HG02943 (cell line): ENCODE data around the gene C15orf40.

Experiments
- ATAC-seq: cut with Tn5 transposase; IDR thresholded peaks from one replicate; pipeline ENCODE4 v1.9.1; 2021; ENCODE audit warnings: mild to moderate bottlenecking, low read depth, moderate library complexity; ENCODE audit not compliant: unreplicated experiment

Gene C15orf40

DNA sequence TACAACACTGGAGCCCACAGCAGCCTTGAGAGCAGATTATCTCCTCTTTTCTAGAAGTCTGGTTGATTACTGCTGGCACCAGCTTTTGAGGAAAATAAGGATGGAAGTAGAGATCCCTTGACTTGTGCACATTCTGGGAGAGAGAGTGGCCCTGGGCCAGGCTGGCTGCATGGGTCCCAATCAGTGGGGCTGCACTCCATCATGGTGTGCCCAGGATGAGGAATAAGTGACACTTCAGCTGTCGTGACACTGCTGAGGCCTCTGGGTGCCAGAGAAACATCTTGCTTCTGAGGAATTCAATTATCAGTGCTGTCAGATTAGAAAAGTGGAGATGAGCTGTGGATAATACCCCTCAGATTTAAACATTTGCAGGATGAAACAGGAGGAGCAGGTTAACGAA lies 16.4 kb downstream of the C15orf40 start:
- no peak for ATAC-seq

DNA sequence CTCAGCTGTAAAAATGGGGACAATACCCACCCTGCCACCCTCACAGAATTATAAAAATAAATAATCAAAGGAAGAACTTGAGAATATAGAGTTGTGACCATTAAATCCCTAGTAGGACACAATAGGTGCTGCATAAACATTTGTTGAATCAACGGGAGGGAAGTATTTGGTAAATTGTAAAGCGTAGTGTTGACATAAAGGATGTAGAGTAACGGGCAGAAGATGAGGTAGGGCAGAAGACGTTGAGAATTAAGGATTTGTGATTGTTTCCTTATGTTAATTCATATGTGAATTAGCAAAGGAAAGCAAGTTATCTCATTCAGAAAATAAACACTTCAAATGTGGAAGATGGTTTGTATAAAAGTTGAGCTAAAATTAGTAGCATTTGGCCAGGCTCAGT lies 18.3 kb downstream of the C15orf40 start:
- no peak for ATAC-seq

DNA sequence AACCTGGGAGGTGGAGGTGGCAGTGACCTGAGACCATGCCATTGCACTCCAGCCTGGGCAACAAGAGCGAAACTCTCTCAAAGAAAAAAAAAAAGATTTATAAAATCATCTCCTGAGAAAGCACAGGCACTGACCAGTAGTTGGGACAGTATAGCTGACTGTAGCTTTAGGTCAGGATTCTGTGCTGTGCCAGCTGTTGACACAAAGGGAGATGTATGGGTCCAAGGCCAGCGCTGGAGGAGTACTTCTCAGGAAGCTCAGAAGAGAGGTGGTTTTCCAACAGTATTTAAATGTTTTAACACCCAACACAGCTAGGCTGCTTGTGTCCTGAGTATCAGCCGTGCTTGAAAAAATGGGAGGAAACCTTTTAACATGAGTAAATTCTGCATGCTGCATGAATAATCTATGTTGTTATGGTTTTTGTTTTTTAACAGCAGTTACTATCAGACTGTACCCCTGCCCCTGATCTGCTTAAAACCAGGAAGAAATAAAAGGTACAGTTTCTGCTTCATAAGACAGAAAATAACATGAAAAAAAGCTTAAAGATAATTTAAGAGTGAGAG lies 18.9 kb downstream of the C15orf40 start:
- ATAC-seq = no peak

DNA sequence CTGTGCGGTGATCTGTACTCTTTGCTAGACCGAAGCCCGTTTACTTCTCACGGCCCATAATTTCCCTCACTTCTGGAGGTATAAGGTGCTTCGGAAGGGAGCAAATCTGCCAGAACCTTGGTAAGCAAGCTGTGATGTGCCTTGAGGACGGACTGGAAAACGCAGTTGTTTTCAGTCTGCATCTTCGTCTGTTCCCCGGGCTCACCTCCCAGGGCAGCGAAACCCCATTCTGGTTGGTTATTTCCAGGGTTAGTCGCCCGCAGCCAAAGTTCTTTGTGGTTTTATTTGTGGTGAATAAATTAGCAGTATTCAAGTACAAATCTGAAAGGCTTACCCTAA lies 25.0 kb downstream of the C15orf40 start:
- ATAC-seq = peak; percentile 34

DNA sequence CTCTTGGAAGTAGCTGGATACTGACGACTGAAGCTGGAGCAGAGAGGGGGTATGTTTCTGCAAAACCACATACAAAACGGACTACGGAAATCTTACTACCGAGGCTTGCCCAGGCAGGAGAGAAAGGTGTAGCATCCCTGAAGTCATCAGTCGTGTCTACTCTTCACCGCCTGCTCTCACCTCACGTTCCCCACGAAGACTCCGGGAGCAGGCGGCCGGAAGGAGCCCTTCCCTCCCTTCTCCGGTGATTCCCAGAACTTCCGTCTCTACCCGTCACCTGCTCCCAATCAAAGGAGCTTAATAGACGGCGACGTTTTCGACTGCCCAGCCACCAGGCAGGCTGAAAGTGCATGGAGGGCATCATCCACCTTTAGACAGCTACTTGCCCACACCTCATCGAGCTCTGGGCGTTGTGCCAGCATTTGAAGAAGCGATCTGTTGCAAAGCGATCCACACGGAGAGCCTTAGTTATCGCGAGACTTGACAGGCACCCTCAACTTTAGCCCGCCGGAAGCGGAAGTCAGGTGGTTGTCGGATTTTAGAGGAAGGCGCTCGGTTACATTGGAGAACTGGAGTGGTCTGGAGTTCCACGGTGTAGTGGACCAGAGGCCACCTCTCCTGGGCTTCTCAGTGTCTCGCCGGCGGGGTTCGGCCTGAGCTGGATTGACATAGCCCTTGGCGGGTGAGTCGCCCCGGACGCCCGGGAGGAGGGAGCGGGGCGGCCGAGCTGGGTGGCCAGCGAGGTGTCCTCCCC lies 25.6 kb downstream of the C15orf40 start, which contains the start of gene RAMAC:
Gene RAMAC, plus strand, starts transcription at position 523 of the 754 bp plus-strand sequence. CDS start 2,809 bp downstream, outside the sequence.
- ATAC-seq = peak; percentile 97

GRCh38 chr15:82980981-82981380 lies 30.5 kb downstream of the C15orf40 start:
- no peak for ATAC-seq

- ATAC-seq = no peak
Measured at GRCh38 chr15:82979726-82980125, 31.7 kb downstream of the C15orf40 start.

DNA sequence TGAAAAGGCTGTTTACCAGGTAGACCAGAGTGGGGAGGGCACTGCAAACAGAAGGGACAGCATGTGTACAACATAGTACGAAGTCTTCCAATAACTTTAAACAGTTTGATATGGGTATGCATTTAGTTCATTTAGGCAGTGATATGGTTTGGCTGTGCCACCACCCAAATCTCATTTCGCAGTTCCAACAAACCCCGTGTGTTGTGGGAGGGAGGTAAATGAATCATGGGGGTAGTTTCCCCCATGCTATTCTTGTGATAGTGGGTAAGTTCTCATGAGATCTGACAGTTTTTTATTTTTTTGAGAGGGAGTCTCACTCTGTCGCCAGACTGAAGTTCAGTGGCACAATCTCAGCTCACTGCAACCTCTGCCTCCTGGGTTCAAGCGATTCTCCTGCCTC lies 33.0 kb downstream of the C15orf40 start:
- no peak for ATAC-seq

- ATAC-seq = no peak
Measured at GRCh38 chr15:82977076-82977475, 34.4 kb downstream of the C15orf40 start.

- ATAC-seq = no peak
Measured at GRCh38 chr15:82972990-82973389, 38.4 kb downstream of the C15orf40 start.

DNA sequence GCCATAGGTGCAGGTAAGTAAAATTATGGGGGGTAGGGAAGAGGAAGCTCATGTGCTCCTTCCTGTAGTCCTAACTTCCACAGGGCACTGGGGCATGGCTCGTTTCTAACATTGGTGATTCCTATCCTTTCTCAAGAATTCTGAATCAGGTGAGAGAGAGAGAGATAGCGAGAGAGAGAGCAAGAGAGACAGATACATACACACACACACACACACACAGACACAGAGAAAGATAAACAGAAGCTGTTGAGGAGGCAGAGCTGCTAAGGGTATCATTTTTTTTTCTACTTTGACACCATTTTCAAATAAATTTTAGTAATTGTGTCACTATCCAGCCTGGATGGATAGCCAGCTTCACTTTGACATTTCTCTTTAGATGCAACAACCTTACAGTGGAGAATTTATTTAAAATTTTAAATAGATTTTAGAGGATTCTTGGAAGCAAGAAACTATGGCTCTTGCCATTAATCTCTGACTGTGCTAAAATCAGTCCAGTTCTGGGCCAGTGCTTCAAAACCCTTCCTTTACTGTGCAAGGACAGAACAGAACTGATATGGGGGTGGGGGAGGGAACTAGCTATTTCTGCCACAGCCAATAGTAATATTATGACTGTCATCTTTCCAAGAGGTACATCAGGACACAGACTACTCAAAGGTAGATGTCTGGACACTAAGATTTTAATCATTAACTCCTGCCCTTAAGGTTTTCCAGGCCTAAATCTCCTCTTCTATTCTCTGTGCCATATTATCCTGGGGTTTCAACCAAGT lies 40.0 kb downstream of the C15orf40 start:
- no peak for ATAC-seq

GRCh38 chr15:82970696-82971095 lies 40.7 kb downstream of the C15orf40 start:
- ATAC-seq = no peak

GRCh38 chr15:82970078-82970686 lies 41.3 kb downstream of the C15orf40 start:
- no peak for ATAC-seq

GRCh38 chr15:82969353-82969752 lies 42.1 kb downstream of the C15orf40 start:
- ATAC-seq = no peak

DNA sequence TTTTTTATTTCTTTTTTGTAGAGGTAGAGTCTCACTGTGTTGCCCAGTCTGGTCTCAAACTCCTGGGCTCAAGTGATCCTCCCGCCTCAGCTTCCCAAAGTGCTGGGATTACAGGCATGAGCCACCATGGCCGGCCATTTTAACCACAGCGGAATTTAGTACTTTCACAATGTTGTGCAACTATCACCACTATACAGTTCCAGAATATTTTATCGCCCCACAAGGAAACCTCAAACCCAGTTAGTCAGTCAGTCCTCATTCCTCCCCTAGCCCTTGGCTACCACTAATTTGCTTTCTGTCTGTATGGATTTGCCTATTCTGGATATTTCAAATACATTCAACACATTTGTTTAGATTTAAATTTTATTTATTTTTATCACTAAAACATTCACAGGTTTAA lies 43.4 kb downstream of the C15orf40 start:
- no peak for ATAC-seq

GRCh38 chr15:82966671-82967071 lies 44.8 kb downstream of the C15orf40 start:
- ATAC-seq = peak; percentile 73

DNA sequence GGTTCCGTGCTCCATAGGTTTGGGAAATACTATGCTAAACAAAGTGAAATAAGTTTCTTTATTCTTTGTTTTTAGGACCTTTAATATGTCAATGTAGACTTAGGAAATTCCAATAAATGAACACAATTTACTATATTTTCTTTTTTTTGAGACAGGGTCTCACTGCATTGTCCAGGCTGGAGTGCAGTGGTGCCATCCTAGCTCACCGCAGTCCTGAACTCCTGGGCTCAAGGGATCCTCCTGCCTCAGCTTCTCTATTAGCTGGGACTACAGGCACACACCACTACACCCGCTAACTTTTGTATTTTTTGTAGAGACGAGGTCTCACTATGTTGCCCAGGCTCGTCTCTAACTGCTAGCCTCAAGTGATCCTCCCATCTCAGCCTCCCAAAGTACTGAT lies 46.5 kb downstream of the C15orf40 start:
- ATAC-seq = no peak

- ATAC-seq = no peak
Measured at GRCh38 chr15:82963471-82964341, 47.7 kb downstream of the C15orf40 start.

- ATAC-seq = no peak
Measured at GRCh38 chr15:82960766-82961165, 50.7 kb downstream of the C15orf40 start.

DNA sequence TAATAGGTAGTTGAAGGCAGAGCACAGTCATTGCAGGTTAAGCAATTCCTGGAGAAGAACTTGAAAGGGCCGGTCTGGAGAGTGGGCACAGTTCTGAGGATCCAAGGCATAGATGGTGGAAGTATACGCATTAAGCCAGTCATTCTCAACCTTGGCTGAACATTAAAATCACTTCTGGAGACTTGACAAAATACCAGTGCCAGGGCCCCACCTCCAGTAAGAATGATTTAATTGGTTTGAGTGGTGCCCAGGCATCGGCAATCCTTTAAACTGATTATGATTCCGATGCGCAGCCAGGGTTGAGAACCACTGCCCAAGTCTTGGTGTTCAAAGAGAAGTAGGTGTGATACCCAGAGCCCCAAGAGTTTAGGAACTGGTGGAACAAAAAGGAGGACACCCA lies 52.0 kb downstream of the C15orf40 start:
- ATAC-seq = no peak
